ENCODE measurements around the gene PPP6R1.

Gene PPP6R1, protein sequence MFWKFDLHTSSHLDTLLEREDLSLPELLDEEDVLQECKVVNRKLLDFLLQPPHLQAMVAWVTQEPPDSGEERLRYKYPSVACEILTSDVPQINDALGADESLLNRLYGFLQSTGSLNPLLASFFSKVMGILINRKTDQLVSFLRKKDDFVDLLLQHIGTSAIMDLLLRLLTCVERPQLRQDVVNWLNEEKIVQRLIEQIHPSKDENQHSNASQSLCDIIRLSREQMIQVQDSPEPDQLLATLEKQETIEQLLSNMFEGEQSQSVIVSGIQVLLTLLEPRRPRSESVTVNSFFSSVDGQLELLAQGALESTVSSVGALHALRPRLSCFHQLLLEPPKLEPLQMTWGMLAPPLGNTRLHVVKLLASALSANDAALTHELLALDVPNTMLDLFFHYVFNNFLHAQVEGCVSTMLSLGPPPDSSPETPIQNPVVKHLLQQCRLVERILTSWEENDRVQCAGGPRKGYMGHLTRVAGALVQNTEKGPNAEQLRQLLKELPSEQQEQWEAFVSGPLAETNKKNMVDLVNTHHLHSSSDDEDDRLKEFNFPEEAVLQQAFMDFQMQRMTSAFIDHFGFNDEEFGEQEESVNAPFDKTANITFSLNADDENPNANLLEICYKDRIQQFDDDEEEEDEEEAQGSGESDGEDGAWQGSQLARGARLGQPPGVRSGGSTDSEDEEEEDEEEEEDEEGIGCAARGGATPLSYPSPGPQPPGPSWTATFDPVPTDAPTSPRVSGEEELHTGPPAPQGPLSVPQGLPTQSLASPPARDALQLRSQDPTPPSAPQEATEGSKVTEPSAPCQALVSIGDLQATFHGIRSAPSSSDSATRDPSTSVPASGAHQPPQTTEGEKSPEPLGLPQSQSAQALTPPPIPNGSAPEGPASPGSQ

DNA sequence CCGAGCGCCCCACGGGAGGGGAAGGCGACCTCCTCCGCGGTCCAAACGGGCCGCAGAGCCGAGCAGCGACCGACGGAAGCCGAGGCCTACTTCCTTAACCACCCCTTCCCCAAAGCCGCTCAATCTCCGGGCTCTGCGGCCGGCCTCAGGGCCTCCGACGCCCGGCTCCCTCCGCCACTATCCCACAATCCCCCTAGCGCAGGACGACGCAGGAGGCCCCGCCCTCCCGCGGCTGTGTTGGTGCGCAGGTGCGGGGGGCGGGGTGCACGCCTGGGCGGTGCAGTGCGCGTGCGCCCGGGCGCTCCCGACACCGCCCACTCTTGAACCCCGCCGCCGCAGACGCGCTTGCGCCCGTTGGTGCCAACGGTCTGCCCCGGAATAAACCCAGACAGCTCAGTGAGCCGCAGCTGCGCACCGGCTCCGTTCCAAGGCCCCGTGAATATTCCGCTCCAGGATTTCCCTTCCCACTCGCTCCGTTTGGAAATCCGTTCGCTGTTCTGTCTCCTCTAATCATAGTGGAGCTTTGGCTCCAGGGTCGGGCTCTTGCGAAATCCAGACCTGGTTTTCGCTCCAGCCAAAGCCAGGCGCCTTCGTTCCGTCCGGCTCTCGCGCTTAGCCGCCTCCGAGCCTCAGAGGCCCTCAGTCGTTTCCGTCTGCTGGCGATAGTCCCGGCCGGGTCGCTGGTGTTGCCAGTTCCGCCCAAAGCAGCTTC lies at the start of gene PPP6R1:
Gene PPP6R1 (minus strand): TSS at position 190 of the 712 bp plus-strand sequence. CDS start 11,914 bp downstream, outside the sequence.
- peak; percentile 98 for DNase-seq
- in situ Hi-C loops (cut with HindIII; ENCODE audit: low pct_ligation_motif_present, low pct_unique_long_range_greater_than_20kb, low sequenced_read_pairs): no loop called here

DNA sequence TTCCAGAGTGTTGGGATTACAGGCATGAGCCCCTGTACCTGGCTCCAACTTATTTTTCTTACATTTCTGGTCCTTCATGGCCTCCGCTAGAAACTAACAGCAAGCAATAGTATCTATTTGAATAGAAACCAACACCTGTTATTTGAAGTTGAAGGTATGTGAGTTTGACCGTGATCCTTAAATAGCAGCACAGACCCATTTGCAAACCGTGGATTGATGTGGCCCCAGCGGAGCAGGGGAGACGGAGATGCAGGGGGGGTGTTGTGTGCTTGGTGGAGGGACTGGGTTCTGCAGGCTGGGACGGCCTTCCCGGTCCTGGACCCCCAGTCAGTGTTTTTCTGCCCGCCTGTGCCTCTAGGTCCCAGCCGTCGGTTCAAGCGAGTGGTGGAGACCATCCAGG lies 49.5 kb upstream of the PPP6R1 start:
- no peak for DNase-seq
- in situ Hi-C loops (cut with HindIII; ENCODE audit: low pct_ligation_motif_present, low pct_unique_long_range_greater_than_20kb, low sequenced_read_pairs): no loop called here

DNA sequence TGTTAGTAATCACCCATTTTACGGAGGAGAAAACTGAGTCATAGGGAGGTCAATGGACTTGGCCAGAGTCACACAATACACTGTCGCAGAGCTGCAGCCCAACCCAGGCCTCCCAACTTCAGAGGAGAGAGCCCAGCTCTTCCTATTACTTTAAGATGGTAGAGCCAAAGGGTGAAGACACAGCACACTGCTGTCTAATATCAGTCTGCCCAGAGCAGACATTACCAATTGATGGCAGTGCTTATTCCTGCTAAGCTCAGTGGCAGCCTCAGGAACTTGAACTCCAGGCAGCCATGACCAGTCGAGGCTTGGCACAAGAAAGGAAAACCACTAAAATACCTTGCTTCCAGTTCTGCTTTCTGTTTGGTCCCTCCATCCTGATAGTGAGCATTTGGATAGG lies 47.9 kb upstream of the PPP6R1 start:
- no peak for DNase-seq
- in situ Hi-C loops (cut with HindIII; ENCODE audit: low pct_ligation_motif_present, low pct_unique_long_range_greater_than_20kb, low sequenced_read_pairs): no loop called here

DNA sequence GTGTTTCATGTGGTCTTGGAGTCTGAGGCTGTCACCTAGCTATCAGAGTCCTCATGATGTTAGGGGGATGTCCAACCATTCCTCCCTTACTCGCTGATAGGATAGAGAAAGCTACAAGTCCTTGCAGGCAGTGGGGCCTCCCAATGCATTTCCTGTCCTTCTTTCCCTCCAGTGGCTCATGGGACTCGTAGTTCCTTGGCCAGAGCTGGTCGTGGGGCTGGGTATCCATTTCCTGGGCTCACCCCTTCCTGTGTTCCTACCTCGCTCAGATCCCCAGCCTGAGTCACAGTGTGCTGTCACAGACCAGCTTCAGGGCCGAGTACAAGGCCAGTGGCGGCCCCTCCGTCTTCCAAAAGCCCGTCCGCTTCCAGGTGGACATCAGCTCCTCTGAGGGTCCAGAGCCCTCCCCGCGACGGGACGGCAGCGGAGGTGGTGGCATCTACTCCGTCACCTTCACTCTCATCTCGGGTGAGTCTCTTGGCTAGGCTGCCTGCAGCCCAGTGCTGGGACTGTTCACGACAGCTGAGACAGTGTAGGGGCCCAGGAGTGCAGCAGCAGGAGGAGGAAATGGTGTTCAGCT lies 47.3 kb upstream of the PPP6R1 start:
- in situ Hi-C loops (cut with HindIII; ENCODE audit: low pct_ligation_motif_present, low pct_unique_long_range_greater_than_20kb, low sequenced_read_pairs): no loop called here
- no peak for DNase-seq

DNA sequence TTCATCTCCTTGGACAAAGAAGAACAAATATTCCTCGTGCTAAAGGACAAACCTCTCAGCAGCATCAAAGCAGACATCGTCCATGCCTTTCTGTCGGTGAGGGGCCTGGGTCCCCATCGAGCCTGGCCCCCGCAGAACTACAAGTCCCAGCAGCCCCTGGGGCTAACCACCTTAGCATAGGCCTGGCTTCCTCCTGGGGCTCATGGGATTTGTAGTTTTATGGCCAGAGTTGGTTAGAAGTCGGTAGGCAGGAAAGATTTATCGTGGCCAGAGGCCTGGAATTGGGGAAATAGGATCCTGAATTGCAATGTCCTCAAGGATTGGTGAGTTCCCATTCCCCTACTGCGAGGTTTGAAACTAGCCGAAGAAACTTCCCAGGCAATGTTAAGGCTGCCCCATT lies 46.7 kb upstream of the PPP6R1 start:
- in situ Hi-C loops (cut with HindIII; ENCODE audit: low pct_ligation_motif_present, low pct_unique_long_range_greater_than_20kb, low sequenced_read_pairs): no loop called here
- peak; percentile 35 for DNase-seq

DNA sequence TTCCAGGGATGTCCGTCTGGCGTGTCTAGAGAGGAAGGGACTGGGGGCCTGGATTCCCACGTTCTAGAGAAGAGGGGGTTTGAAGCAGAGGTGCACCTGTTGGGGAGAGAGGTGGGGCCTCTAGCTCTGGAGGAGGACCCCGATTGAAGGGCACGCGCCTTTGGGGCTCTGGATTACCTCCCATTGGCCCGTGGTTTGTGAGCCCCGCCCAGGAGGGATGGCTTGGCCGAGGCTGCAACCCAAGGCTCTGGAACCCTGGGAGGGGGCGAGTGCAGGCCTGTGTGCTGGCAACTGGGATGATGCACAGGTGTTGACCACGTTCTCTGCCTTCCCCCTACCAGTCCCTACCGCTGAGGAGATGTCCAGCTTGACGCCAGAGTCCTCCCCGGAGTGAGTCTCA lies 46.2 kb upstream of the PPP6R1 start:
- in situ Hi-C loops (cut with HindIII; ENCODE audit: low pct_ligation_motif_present, low pct_unique_long_range_greater_than_20kb, low sequenced_read_pairs): no loop called here
- DNase-seq: no peak

DNA sequence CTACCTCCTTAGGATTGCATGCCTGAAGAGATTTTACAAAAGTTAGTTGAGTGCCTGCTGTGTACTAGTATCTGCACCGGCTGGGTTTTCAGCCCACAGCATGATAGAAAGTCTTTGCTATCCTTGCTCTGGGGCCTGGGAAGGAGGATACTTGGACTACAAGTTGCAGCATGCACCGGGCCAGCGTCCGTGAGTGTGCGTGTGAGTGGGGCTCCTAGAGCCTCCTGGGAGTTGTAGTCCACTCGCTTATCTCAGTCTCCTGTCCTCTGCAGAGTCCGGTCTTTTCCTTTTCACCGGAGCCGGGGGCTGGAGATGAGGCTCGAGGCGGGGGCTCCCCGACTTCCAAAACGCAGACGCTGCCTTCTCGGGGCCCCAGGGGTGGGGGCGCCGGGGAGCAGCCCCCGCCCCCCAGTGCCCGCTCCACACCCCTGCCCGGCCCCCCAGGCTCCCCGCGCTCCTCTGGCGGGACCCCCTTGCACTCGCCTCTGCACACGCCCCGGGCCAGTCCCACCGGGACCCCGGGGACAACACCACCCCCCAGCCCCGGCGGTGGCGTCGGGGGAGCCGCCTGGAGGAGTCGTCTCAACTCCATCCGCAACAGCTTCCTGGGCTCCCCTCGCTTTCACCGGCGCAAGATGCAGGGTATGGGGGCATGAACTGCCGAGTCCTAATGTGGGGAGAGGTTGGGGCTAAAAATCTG lies 45.6 kb upstream of the PPP6R1 start:
- DNase-seq: peak; percentile 19
- in situ Hi-C loops (cut with HindIII; ENCODE audit: low pct_ligation_motif_present, low pct_unique_long_range_greater_than_20kb, low sequenced_read_pairs): no loop called here

DNA sequence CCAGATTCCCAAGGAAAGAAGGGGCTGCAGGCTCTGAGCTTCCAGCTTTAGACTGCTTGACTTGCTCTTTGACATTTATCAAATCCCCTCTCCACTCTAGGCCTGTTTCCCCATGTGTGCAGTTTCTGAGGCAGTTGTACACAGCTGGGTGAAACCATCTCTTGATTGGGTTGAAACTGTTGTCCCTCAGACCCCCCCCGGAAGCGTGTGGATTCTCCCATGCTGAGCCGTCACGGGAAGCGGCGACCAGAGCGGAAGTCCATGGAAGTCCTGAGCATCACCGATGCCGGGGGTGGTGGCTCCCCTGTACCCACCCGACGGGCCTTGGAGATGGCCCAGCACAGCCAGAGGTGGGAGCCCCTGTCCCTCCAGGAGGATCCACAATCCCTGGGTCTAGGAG lies 44.7 kb upstream of the PPP6R1 start:
- DNase-seq: no peak
- in situ Hi-C loops (cut with HindIII; ENCODE audit: low pct_ligation_motif_present, low pct_unique_long_range_greater_than_20kb, low sequenced_read_pairs): no loop called here

DNA sequence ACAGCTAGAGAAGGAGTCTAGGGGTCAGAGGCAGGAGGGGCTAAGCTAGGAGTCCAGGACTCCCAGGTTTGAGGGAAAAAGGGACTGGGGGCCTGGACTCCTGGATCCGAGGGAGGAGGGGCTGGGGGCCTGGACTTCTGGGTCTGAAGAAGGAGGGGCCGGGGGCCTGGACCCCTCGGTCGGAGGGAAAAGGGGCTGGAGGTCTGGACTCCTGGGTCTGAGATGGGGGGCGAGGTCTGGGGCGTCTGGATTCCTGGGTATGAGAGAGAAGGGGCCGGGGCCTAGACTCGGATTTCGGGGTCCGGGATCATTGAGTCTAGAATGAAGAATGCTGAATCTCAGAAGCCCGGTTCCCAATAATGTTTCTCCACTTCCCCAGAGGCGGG lies 43.5 kb upstream of the PPP6R1 start:
- no peak for DNase-seq
- in situ Hi-C loops (cut with HindIII; ENCODE audit: low pct_ligation_motif_present, low pct_unique_long_range_greater_than_20kb, low sequenced_read_pairs): no loop called here

DNA sequence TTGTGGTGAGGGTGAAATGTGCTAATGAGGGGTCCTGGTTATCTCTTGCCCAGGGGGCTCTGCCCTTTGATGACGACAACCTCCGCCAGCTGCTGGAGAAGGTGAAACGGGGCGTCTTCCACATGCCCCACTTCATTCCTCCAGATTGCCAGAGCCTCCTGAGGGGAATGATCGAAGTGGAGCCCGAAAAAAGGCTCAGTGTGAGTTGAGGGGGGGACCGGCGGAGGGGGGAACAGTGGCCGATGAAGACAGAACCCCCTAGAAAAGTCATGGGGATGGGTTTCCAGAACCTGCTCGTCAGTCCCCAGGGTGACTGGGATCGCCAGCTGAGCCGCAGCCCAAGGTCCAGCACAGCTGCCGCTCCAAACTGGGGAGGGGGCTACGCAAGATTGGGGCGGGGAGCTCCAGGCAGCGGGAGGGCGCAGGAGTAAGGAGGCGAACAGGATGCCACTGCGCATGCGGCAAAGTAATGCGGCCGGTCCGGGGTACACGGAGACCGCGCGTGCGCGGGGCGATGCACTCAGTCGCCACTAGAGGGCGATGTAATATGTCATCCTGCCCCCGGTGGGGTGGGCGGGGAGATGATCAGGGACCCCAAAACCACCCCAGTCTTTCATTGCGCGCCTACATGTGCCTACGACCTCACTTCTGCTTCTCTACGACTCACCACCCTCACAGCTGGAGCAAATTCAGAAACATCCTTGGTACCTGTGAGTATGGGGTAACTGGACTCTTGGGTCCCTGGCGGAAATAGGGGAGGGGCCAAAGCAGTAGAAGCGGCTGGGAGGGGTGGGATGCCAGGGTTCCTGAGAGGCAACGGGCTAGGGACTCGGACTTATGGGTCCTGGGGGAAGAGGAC lies 42.9 kb upstream of the PPP6R1 start:
- peak; percentile 77 for DNase-seq
- in situ Hi-C loops (cut with HindIII; ENCODE audit: low pct_ligation_motif_present, low pct_unique_long_range_greater_than_20kb, low sequenced_read_pairs): no loop called here

DNA sequence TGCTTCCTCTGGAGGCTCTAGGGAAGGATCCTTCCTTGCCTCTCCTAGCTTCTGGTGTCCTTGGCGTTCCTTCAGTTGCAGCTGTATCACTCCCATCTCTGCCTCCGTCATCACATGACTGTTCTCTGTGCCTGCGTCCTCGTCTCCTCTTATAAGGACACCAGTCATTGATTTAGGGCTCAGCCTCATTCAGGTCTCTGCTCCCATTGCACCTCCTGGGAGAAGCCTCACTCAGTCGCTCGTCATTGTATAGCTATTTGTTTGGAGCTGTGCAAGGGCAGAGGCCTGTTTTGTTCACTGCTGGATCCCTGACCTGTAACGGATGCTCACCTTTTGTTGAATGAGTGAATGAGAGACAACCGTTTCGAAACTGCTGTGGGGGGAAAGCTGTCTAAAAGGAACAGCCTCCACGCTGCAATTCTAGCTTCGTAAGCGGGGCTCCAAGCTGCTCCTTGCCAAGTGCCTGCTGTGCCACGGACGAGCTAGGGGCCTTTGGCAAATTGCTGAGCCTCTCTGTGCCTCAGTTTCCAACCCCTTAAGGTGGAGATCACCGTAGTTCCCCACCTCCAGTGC lies 42.2 kb upstream of the PPP6R1 start:
- no peak for DNase-seq
- in situ Hi-C loops (cut with HindIII; ENCODE audit: low pct_ligation_motif_present, low pct_unique_long_range_greater_than_20kb, low sequenced_read_pairs): no loop called here

DNA sequence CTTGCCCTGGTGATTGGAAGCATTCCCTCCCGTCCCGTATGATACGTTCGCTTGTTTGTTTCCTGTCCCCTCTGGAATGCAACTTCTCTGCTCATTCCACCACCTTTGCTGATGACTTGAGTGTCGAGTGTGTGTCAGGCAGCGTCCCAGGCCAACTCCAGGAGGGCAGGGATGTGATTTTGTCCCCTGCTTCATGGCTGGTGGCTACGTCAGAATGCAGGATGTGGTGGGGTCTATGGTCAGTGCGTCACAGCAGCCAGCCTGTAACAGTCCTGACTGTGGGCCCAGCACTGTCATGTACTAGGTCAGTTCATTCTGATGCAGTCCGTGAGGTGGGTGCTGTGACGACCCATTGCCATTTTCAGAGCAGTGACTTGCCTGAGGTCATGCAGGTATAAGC lies 41.2 kb upstream of the PPP6R1 start:
- in situ Hi-C loops (cut with HindIII; ENCODE audit: low pct_ligation_motif_present, low pct_unique_long_range_greater_than_20kb, low sequenced_read_pairs): no loop called here

DNA sequence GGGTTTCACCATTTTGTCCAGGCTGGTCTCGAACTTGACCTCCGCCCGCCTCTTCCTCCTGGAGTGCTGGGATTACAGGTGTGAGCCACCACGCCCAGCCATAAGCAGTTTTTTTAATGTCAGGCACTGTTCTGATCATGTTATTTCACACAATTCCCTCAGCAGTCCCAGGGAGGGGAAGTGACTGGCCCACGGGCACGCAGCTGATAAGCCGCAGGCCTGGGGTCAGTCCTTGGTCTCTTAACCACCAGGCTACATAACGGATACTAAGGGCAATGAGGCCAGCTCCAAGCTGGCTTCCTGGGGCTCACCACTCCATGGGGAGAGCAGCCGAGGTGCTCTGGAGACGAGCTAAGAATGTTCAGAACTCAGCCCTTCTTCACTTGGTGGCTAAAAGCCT lies 38.5 kb upstream of the PPP6R1 start:
- in situ Hi-C loops (cut with HindIII; ENCODE audit: low pct_ligation_motif_present, low pct_unique_long_range_greater_than_20kb, low sequenced_read_pairs): no loop called here
- no peak for DNase-seq

More for the DNA sequence above, 41.2 kb upstream of the PPP6R1 start:
- no peak for DNase-seq

DNA sequence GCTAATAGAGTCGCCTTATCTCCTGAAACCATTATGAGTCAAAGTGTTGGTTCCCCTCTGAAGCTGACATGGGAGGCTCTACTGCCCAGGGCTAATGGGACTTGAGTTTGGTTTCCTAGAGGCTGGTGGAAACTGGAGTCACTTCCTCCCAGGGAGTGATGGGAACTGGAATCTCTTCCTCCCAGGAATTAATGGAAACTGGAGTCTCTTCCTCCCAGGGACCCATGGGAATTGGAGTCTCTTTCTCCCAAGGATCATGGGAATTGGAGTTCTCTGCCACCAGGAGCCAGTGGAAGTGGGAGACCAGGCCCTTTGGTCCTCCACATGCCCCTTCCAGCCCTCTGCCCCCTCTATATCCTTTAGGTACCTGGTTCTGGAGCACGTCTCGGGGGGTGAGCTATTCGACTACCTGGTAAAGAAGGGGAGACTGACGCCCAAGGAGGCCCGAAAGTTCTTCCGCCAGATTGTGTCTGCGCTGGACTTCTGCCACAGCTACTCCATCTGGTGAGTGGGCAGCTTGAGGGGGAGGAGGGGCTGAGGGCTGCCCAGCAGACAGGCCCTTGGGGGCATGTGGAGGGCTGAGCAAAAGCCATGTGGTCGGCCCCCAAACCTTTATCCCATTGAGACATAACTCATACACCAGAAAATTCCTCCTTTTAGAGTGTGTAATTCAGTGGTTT lies 30.4 kb upstream of the PPP6R1 start:
- peak; percentile 19 for DNase-seq
- in situ Hi-C loops (cut with HindIII; ENCODE audit: low pct_ligation_motif_present, low pct_unique_long_range_greater_than_20kb, low sequenced_read_pairs): no loop called here

DNA sequence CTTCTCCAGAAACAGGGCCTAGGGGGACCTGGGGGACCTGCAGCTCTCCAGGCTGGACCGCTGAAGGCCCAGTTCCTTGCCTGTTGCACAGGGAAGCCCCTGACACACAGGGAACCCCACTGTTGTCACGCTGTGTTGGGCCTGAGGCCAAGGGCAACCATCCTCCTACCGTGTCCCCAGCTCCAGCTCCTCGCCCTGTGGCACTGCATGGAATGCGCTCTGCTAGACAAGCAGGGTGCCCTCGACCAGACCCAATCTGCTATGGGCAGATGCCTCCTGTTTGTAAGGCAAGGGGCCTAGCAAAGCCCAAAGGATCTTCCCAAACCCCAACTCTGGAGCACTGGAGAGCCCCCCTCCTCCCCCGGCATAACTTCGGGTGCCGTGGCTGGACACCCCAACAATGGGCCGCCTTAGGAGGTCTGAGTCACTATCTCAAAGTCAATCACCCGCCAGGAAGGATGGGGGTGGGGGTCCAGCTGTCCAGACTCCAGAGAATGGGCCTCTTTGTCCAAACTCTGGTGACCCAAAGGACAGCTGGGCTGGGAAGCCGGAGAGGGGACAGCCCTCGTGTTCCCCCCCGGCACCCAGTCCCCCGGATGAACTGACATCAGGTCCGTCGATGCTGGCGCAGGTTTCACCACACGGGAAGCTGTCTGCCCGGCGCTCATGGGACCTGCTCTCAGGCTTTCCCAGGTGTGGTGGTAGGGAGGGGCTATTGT lies 28.7 kb upstream of the PPP6R1 start:
- in situ Hi-C loops (cut with HindIII; ENCODE audit: low pct_ligation_motif_present, low pct_unique_long_range_greater_than_20kb, low sequenced_read_pairs): no loop called here
- DNase-seq: no peak
